Diencephalon (tissue), 1 donor: ENCODE data around the gene RGS5. TPM values are rescaled to one million over a fixed set of nuclear protein-coding genes. Genes with fewer than 3 reads are reported as not detected.

Experiments used
- total RNA-seq: library from RNA; depleted of rRNA; stranded (reverse); fragments of >200 nt; gene quantifications from one replicate; pipeline ENCODE4 v1.2.3, GENCODE V29; 2014

The RGS5 gene
- 8.3 TPM for total RNA-seq

DNA sequence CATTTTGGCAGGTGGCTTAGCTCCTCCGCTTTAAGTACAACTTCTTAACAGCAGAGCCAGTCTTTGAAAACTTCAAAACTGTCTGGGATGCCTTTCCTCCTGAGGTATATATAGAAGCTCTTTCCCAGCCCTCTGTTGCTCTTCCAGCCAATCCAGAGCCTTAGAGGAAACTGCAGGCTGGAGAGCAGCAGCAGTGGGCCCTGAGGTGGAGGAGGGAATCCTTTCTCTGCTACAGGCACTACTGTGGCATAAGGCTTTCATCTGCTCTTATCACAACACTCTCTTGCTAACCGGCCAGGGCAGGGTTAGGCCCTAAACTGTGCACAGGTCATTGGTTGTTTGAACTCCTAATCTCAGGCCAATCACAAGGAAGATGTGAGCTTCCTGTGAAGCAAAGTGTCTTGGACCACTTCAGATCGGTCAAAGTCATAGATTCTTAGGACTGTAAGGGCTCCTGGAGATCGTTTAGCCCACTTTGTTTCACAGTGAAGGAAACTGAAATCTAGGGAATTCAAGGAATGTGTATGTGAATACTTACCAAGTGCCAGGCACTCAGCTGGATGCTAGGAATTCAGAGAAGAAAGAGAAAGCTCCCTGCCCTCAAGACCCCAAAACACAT is at the start of gene RGS5:
Gene RGS5 (minus strand): TSS at position 84 of the 619 bp plus-strand sequence. CDS start 81 bp downstream, at position 3.

Other genes with a start within 250 kb of the RGS5 start
- gene RGS4, start 133.6 kb downstream of the RGS5 start, total RNA-seq, result 41.1 TPM
- 6.9 TPM for gene NUF2, start 119.0 kb upstream of the RGS5 start, total RNA-seq